A549 (cell line): ENCODE data around the gene ANTKMT. TPM values are rescaled to one million over a fixed set of nuclear protein-coding genes. Genes with fewer than 3 reads are reported as not detected.

Experiments
- ATAC-seq, 2 experiments: fragments of 200-7000 bp in 1 of 2; fragments of >200 bp in 1 of 2; cut with Nextera tagmentation in 1 of 2; cut with Tn5 transposase in 1 of 2; 3 replicates each; pipeline versions ENCODE4 v1.8.0 to v1.9.1; 2018 to 2020; ENCODE audit warnings: mild to moderate bottlenecking in 1 of 2, moderate library complexity in 1 of 2
- CTCF ChIA-PET: fragments of 300-600 bp; sonication (Branson Sonifier 250); formaldehyde crosslinking; extraction: SDS; loops from one replicate; lab custom pipeline; 2021; ENCODE audit warnings: antibody characterized with exemption, inconsistent platforms; lab: Yijun Ruan, JAX
- POLR2A ChIA-PET: fragments of 350-600 bp; formaldehyde crosslinking; extraction: SDS; loops from one replicate; lab custom pipeline; 2021; ENCODE audit warnings: antibody characterized with exemption, inconsistent platforms; lab: Yijun Ruan, JAX
- DNase-seq, 2 experiments: peaks; one replicate each; pipeline versions ENCODE4 v3.0.0 to v3.0.0-alpha.2; 2011 to 2016; ENCODE audit warnings: low read depth in 1 of 2, low spot score in 1 of 2
- FAIRE-seq: peaks from 2 replicates; lab custom pipeline; 2011; peaks lifted over from hg19 to GRCh38; lab: Jason Lieb, UNC
- H3K27ac ChIP-seq, 2 experiments: fragments of >200 bp; sonication (Bioruptor Twin); formaldehyde crosslinking; 3 replicates each; pipeline ENCODE4 v1.5.1; 2016 to 2017
- H3K4me1 ChIP-seq: fragments of >200 bp; sonication (Bioruptor Twin); formaldehyde crosslinking; 3 replicates; pipeline ENCODE4 v1.6.1; 2016
- H3K4me2 ChIP-seq: fragments of >200 bp; sonication (Bioruptor Twin); formaldehyde crosslinking; 3 replicates; pipeline ENCODE4 v1.6.1; 2016
- H3K4me3 ChIP-seq: fragments of >200 bp; sonication (Bioruptor Twin); formaldehyde crosslinking; 3 replicates; pipeline ENCODE4 v1.5.1; 2016
- H3K9me3 ChIP-seq: fragments of >200 bp; sonication (Bioruptor Twin); formaldehyde crosslinking; 3 replicates; pipeline ENCODE4 v1.6.1; 2016
- BCL3 ChIP-seq: fragments of >200 bp; sonication (Bioruptor Twin); formaldehyde crosslinking; IDR thresholded peaks from 3 replicates; pipeline ENCODE4 v1.6.1; 2016
- BHLHE40 ChIP-seq: IDR thresholded peaks from 2 replicates; pipeline ENCODE4 v1.6.1; 2012; ENCODE audit warnings: low read depth, low read length, inconsistent platforms
- CBX8 ChIP-seq: fragments of 200-600 bp; sonication (generic); IDR thresholded peaks from 2 replicates; pipeline ENCODE4 v1.6.1; 2016
- EHF ChIP-seq: fragments of 250-450 bp; sonication (Bioruptor Pico); IDR thresholded peaks from 2 replicates; pipeline ENCODE4 v1.5.0; 2020; ENCODE audit warnings: mild to moderate bottlenecking
- EP300 ChIP-seq, 2 experiments: fragments of >200 bp; sonication (Bioruptor Twin); formaldehyde crosslinking; IDR thresholded peaks; 2 replicates in 1 of 2; 3 replicates in 1 of 2; pipeline ENCODE4 v1.6.1; 2016 to 2017
- FOSB ChIP-seq: fragments of 250-450 bp; sonication (Bioruptor Pico); IDR thresholded peaks from 2 replicates; pipeline ENCODE4 v1.5.0; 2020; ENCODE audit warnings: mild to moderate bottlenecking, moderate library complexity
- HDAC2 ChIP-seq: fragments of 200-600 bp; sonication (generic); IDR thresholded peaks from 2 replicates; pipeline ENCODE4 v1.6.1; 2016
- HMGXB4 ChIP-seq: fragments of 250-450 bp; sonication (Bioruptor Pico); IDR thresholded peaks from 2 replicates; pipeline ENCODE4 v1.5.0; 2021; ENCODE audit warnings: mild to moderate bottlenecking, moderate library complexity, borderline replicate concordance
- HOXB5 ChIP-seq: fragments of 250-450 bp; sonication (Bioruptor Pico); IDR thresholded peaks from 2 replicates; pipeline ENCODE4 v1.5.0; 2020; ENCODE audit warnings: mild to moderate bottlenecking, moderate library complexity
- NFE2L2 ChIP-seq: fragments of 150-350 bp; conservative IDR thresholded peaks from 2 replicates; pipeline ENCODE4 v1.6.1; 2014; ENCODE audit warnings: low read length
- PHF8 ChIP-seq: fragments of 200-600 bp; sonication (generic); IDR thresholded peaks from 2 replicates; pipeline ENCODE4 v1.6.1; 2016; ENCODE audit warnings: low read depth, mild to moderate bottlenecking, antibody characterized with exemption, moderate library complexity, borderline replicate concordance
- POLR2A ChIP-seq: IDR thresholded peaks from 2 replicates; pipeline ENCODE4 v1.6.1; 2012; ENCODE audit warnings: mild to moderate bottlenecking, low read length
- POLR2AphosphoS2 ChIP-seq: conservative IDR thresholded peaks from 2 replicates; pipeline ENCODE4 v1.6.1; 2012; ENCODE audit warnings: low read length, improper control_type of control experiment, inconsistent platforms
- ZC3H11A ChIP-seq: fragments of 450-650 bp; IDR thresholded peaks from 2 replicates; pipeline ENCODE4 v1.6.1; 2014; ENCODE audit warnings: antibody characterized with exemption, mild to moderate bottlenecking
- WGBS: methylation state at CpG from one replicate; pipeline ENCODE4 v1.1.6; 2017; ENCODE audit errors: missing lambda C conversion rate; 5-methylcytosine and 5-hydroxymethylcytosine counted together
- polyA plus RNA-seq, 4 experiments: library from polyadenylated mRNA; depleted of rRNA in 3 of 4; stranded (reverse); fragments of >200 nt; fragmentation: RNase III in 1 of 4; extraction: RNeasy Plus Mini Kit Qiagen cat#74134 plus additional on column Dnase treatment in 1 of 4; gene quantifications; 2 replicates in 3 of 4; 3 replicates in 1 of 4; pipeline ENCODE4 v1.2.3, GENCODE V29; 2011 to 2017
- TF ChIP-seq, protein P1 (sequence below): fragments of 250-450 bp; sonication (Bioruptor Pico); IDR thresholded peaks from 2 replicates; pipeline ENCODE4 v1.5.0; 2020; ENCODE audit warnings: low read depth, mild to moderate bottlenecking, moderate library complexity
- TF ChIP-seq, protein P2 (sequence below): IDR thresholded peaks from 2 replicates; pipeline ENCODE4 v1.6.1; 2012
- TF ChIP-seq, protein P3 (sequence below): fragments of 200-600 bp; sonication (generic); IDR thresholded peaks from 2 replicates; pipeline ENCODE4 v1.6.1; 2016; ENCODE audit warnings: antibody characterized with exemption, mild to moderate bottlenecking, moderate library complexity

Gene ANTKMT
- polyA plus RNA-seq, 2 of the 4 experiments (the other 2 are of a cell fraction) = 11.9 to 55.8 TPM

GRCh38 chr16:766008-766819, 45.3 kb downstream of the ANTKMT start:
- no peaks in the 10 kb centered on the region for H3K9me3 ChIP-seq
- peaks cover 29% of the 10 kb centered on the region for H3K4me1 ChIP-seq
- DNase-seq = no peak
- ATAC-seq = no peak
- ChIA-PET CTCF (interaction anchor here (1.4 to 15.8 kb wide), 4 partner anchors 20 to 292 kb away, joined by 4 to 105 read pairs (median 4); partner anchors contain the start of genes CHTF18, CIAO3 and RPUSD1), POLR2A (interaction anchor here (0.9 kb wide), 1 partner anchor 22 kb away, joined by 3 read pairs; the partner anchor contains the start of genes CHTF18 and RPUSD1)
- no peak for FAIRE-seq
- no peak for TF ChIP-seq HDAC2
- no peak for TF ChIP-seq FOSB (CRISPR knock-in tag)
- TF ChIP-seq POLR2A = no peak
- TF ChIP-seq ZC3H11A = no peak
- no peak for TF ChIP-seq EP300 (IDR thresholded peaks at IDR 0.05)
- no peak for TF ChIP-seq HMGXB4 (CRISPR knock-in tag)
- TF ChIP-seq EHF (CRISPR knock-in tag) = no peak
- TF ChIP-seq, protein P1, sequence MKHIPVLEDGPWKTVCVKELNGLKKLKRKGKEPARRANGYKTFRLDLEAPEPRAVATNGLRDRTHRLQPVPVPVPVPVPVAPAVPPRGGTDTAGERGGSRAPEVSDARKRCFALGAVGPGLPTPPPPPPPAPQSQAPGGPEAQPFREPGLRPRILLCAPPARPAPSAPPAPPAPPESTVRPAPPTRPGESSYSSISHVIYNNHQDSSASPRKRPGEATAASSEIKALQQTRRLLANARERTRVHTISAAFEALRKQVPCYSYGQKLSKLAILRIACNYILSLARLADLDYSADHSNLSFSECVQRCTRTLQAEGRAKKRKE = no peak
- TF ChIP-seq, protein P2, sequence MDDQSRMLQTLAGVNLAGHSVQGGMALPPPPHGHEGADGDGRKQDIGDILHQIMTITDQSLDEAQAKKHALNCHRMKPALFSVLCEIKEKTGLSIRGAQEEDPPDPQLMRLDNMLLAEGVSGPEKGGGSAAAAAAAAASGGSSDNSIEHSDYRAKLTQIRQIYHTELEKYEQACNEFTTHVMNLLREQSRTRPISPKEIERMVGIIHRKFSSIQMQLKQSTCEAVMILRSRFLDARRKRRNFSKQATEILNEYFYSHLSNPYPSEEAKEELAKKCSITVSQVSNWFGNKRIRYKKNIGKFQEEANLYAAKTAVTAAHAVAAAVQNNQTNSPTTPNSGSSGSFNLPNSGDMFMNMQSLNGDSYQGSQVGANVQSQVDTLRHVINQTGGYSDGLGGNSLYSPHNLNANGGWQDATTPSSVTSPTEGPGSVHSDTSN = no peak
- TF ChIP-seq, protein P3, sequence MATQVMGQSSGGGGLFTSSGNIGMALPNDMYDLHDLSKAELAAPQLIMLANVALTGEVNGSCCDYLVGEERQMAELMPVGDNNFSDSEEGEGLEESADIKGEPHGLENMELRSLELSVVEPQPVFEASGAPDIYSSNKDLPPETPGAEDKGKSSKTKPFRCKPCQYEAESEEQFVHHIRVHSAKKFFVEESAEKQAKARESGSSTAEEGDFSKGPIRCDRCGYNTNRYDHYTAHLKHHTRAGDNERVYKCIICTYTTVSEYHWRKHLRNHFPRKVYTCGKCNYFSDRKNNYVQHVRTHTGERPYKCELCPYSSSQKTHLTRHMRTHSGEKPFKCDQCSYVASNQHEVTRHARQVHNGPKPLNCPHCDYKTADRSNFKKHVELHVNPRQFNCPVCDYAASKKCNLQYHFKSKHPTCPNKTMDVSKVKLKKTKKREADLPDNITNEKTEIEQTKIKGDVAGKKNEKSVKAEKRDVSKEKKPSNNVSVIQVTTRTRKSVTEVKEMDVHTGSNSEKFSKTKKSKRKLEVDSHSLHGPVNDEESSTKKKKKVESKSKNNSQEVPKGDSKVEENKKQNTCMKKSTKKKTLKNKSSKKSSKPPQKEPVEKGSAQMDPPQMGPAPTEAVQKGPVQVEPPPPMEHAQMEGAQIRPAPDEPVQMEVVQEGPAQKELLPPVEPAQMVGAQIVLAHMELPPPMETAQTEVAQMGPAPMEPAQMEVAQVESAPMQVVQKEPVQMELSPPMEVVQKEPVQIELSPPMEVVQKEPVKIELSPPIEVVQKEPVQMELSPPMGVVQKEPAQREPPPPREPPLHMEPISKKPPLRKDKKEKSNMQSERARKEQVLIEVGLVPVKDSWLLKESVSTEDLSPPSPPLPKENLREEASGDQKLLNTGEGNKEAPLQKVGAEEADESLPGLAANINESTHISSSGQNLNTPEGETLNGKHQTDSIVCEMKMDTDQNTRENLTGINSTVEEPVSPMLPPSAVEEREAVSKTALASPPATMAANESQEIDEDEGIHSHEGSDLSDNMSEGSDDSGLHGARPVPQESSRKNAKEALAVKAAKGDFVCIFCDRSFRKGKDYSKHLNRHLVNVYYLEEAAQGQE = no peak
- no peak for TF ChIP-seq BHLHE40
- no peak for TF ChIP-seq POLR2AphosphoS2
- no peak for TF ChIP-seq BCL3
- no peak for TF ChIP-seq HOXB5
- TF ChIP-seq PHF8 = no peak
- no peak for TF ChIP-seq CBX8
- TF ChIP-seq NFE2L2 = no peak
- H3K4me3 ChIP-seq = no peak overlapping the region
- H3K4me2 ChIP-seq = no peak overlapping the region
- H3K27ac ChIP-seq = no peak overlapping the region
- WGBS = 76% methylated on average over 27 of the region's 29 CpGs
